Stimulated activated CD4-positive, alpha-beta T cell treated with anti-CD3 and anti-CD28 coated beads, Interleukin-15, amount 100 ng/mL, for 48 hours (primary cell): ENCODE data around the gene HACL1.
"Not testable (repeated sequence)": the region's sequence is repeated elsewhere in the genome, so short reads cannot be mapped to it uniquely, and the experiment has no call there.

ENCODE experiments used
- DNase-seq, 2 donors: peaks; one replicate each; pipeline ENCODE4 v3.0.0-alpha.2; 2020; ENCODE audit warnings: low read depth in 2 of 2

The HACL1 gene

GRCh38 chr3:15629860-15630597 is 28.7 kb upstream of the HACL1 start:
- DNase-seq = peak; percentile 37 to 47

- DNase-seq = no peak
These were observed 27.6 kb upstream of the HACL1 start for GRCh38 chr3:15628967-15629366.

- DNase-seq = no peak
These were observed 22.4 kb upstream of the HACL1 start for GRCh38 chr3:15623535-15624440.

GRCh38 chr3:15619659-15620464 is 18.5 kb upstream of the HACL1 start:
- not testable (repeated sequence) for DNase-seq

GRCh38 chr3:15616053-15616452 is 14.7 kb upstream of the HACL1 start:
- no peak for DNase-seq

- DNase-seq = no peak
These were observed 13.6 kb upstream of the HACL1 start for GRCh38 chr3:15614958-15615357.

- DNase-seq = no peak
These were observed 10.6 kb upstream of the HACL1 start for GRCh38 chr3:15612001-15612400.

- DNase-seq = no peak
These were observed 9.6 kb upstream of the HACL1 start for GRCh38 chr3:15611018-15611417.

- DNase-seq = no peak
These were observed 8.9 kb upstream of the HACL1 start for GRCh38 chr3:15610082-15610759.

GRCh38 chr3:15606434-15606891 is 5.1 kb upstream of the HACL1 start:
- no peak for DNase-seq

GRCh38 chr3:15604584-15604983 is 3.2 kb upstream of the HACL1 start:
- not testable (repeated sequence) for DNase-seq

- not testable (repeated sequence) for DNase-seq
These were observed 1.4 kb upstream of the HACL1 start for GRCh38 chr3:15602816-15603215.

GRCh38 chr3:15602146-15602536 is 772 bp upstream of the HACL1 start:
- DNase-seq = no peak

- no peak for DNase-seq
These were observed 347 bp downstream of the HACL1 start for GRCh38 chr3:15601046-15601398.

GRCh38 chr3:15595955-15596354 is 5.4 kb downstream of the HACL1 start:
- DNase-seq = no peak

GRCh38 chr3:15592968-15593367 is 8.4 kb downstream of the HACL1 start:
- DNase-seq = no peak

GRCh38 chr3:15591928-15592327 is 9.4 kb downstream of the HACL1 start:
- no peak for DNase-seq

- no peak for DNase-seq
These were observed 10.1 kb downstream of the HACL1 start for GRCh38 chr3:15591242-15591641.

- DNase-seq = no peak
These were observed 16.1 kb downstream of the HACL1 start for GRCh38 chr3:15585111-15585845.

GRCh38 chr3:15581471-15582394 is 19.6 kb downstream of the HACL1 start:
- no peak for DNase-seq
